ENCODE data around the gene PPTC7.

- TF ChIP-seq TAF1 (IDR thresholded peaks at IDR 0.05; ENCODE audit: borderline replicate concordance, low read depth, low read length), result peak; percentile 90
- TF ChIP-seq POLR2A (IDR thresholded peaks at IDR 0.05; ENCODE audit: low read depth, low read length), result peak; percentile 98
Measured at GRCh38 chr12:110501752-110502738, 81.1 kb downstream of the PPTC7 start, which contains the start of the genes RAD9B and VPS29.
